ENCODE measurements around the gene PLCB1.

GRCh38 chr20:8601542-8601912 is 469.5 kb downstream of the PLCB1 start:
- TF ChIP-seq, protein P1, sequence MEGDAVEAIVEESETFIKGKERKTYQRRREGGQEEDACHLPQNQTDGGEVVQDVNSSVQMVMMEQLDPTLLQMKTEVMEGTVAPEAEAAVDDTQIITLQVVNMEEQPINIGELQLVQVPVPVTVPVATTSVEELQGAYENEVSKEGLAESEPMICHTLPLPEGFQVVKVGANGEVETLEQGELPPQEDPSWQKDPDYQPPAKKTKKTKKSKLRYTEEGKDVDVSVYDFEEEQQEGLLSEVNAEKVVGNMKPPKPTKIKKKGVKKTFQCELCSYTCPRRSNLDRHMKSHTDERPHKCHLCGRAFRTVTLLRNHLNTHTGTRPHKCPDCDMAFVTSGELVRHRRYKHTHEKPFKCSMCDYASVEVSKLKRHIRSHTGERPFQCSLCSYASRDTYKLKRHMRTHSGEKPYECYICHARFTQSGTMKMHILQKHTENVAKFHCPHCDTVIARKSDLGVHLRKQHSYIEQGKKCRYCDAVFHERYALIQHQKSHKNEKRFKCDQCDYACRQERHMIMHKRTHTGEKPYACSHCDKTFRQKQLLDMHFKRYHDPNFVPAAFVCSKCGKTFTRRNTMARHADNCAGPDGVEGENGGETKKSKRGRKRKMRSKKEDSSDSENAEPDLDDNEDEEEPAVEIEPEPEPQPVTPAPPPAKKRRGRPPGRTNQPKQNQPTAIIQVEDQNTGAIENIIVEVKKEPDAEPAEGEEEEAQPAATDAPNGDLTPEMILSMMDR (IDR thresholded peaks at IDR 0.05) = no peak
- TF ChIP-seq POLR2A (IDR thresholded peaks at IDR 0.05) = no peak

Measured in uterus (tissue), 2 donors.